Heart right ventricle (tissue), 16 donors: ENCODE measurements around the gene LAT. TPM values are rescaled to one million over a fixed set of nuclear protein-coding genes. Genes with fewer than 3 reads are reported as not detected.

ENCODE experiments used
- ATAC-seq, 8 donors: fragments of 200-7000 bp; cut with Tn5 transposase; one replicate each; pipeline ENCODE4 v1.9.1; 2020; ENCODE audit warnings: mild to moderate bottlenecking in 8 of 8, moderate library complexity in 8 of 8, moderate number of reproducible peaks in 1 of 8
- DNase-seq, 2 donors: peaks; one replicate each; pipeline ENCODE4 v3.0.0-alpha.2; 2020
- H3K27ac ChIP-seq, 10 donors: fragments of 200-600 bp; sonication (generic) in 2 of 10; one replicate each; pipeline versions ENCODE4 v1.5.0 to v1.8.0; 2020 to 2022; ENCODE audit warnings: mild to moderate bottlenecking in 3 of 10
- H3K27me3 ChIP-seq, 7 donors: fragments of 200-600 bp; one replicate each; pipeline ENCODE4 v1.8.0; 2021 to 2022; ENCODE audit warnings: mild to moderate bottlenecking in 2 of 7
- H3K36me3 ChIP-seq, 9 donors: fragments of 200-600 bp; sonication (generic) in 1 of 9; one replicate each; pipeline versions ENCODE4 v1.5.0 to v1.8.0; 2020 to 2022; ENCODE audit warnings: mild to moderate bottlenecking in 2 of 9
- H3K4me1 ChIP-seq, 9 donors: fragments of 200-600 bp; sonication (generic) in 1 of 9; one replicate each; pipeline versions ENCODE4 v1.5.0 to v1.8.0; 2020 to 2022; ENCODE audit warnings: mild to moderate bottlenecking in 4 of 9
- H3K4me3 ChIP-seq, 10 donors: fragments of 200-600 bp; sonication (generic) in 2 of 10; one replicate each; pipeline versions ENCODE4 v1.5.0 to v1.8.0; 2020 to 2022; ENCODE audit warnings: mild to moderate bottlenecking in 7 of 10, moderate library complexity in 2 of 10
- H3K9me3 ChIP-seq, 11 donors: fragments of 200-600 bp in 10 of 11; sonication (generic) in 2 of 11; one replicate each; pipeline versions ENCODE4 v1.5.0 to v1.8.0; 2013 to 2022; ENCODE audit warnings: mild to moderate bottlenecking in 2 of 11, control low read depth in 1 of 11, moderate library complexity in 1 of 11
- CTCF ChIP-seq, 9 donors: fragments of 200-600 bp; sonication (generic) in 2 of 9; IDR thresholded peaks; one replicate each; pipeline versions ENCODE4 v1.5.0 to v1.8.0; 2021 to 2022; ENCODE audit warnings: antibody characterized with exemption in 9 of 9, mild to moderate bottlenecking in 5 of 9, moderate library complexity in 1 of 9
- WGBS, 2 donors: extraction: QIAGEN DNeasy Blood & Tissue Kit; methylation state at CpG; one replicate each; pipeline ENCODE4 v1.1.7; 2013; ENCODE audit warnings: inconsistent platforms in 1 of 2; 5-methylcytosine and 5-hydroxymethylcytosine counted together
- intact Hi-C, 10 donors: fragments of 100-400 bp; cut with DNase I; formaldehyde crosslinking; loops; one replicate each; pipeline versions ENCODE4 v1.11.1 to v1.14.2; 2022
- polyA plus RNA-seq, 2 donors: library from polyadenylated mRNA; stranded (reverse); fragments of 200-250 nt; gene quantifications; one replicate each; pipeline ENCODE4 v1.2.3, GENCODE V29; 2013
- total RNA-seq, 10 donors: library from RNA; stranded (reverse); fragmentation: NEBNext Ultra II Directional in 3 of 10; extraction: Animal tissue kit (Norgen Biotek cat#: 25700) in 3 of 10; gene quantifications; one replicate each; pipeline versions ENCODE4 v1.2.1 to v1.2.4, GENCODE V29; 2021 to 2023
- donor health status: Arrhythmogenic right ventricular cardiomyopathy.
- donor health status: ischemic (EF 13 %, LVEDD 7.1; RV severe dilation, severe dysfunction).
- donor health status: healthy with polysubstance abuse.
- donor health status: DM: no; HTN: yes; CAD: no.
- donor health status: DM: no; HTN: no; CAD: no.
- donor health status: ischemic (EF 25% LVEDD 6.9; RV normal size, moderate dysfunction).
- donor health status: ischemic (EF 25% LVEDD 5.7; RV mildly dilated, moderate dysfunction).
- donor health status: healthy.
- donor health status: DM: yes; HTN: yes; CAD: no.
- donor health status: Ischemic cardiomyopathy.
- donor health status: ischemic (EF 35%, LVEDD 5.7; RV mildly dilated, moderate dysfunction).
- donor health status: nonischemic (EF 11% LVEDD 7.7; RV severe dilation, severe dysfunction).
- donor health status: DM: yes; HTN: yes; CAD: no.
- donor health status: PGD.
- donor health status: ischemic (EF 29% LVEDD 5.4; RV normal size, mild dysfunction).
- donor health status: nonischemic (EF 23%, LVEDD 6.1; RV moderate dilation, normal function).

LAT gene
- total and polyA plus RNA-seq, 12 donors, result 0.35 to 7.2 (median 1.9) TPM

- ATAC-seq (no peak), DNase-seq (no peak)
- peak overlapping the region in 1 of 10 donors; percentile 51 for H3K4me3 ChIP-seq
- peaks cover 0 to 13% (median 0%) of the 10 kb centered on the region in 9 donors for H3K4me1 ChIP-seq
- intact Hi-C loops, result no loop called here
- no peak overlapping the region for H3K27ac ChIP-seq
- peaks cover 0 to 75% (median 21%) of the 10 kb centered on the region in 9 donors for H3K36me3 ChIP-seq
- peaks cover 0 to 11% (median 8%) of the 10 kb centered on the region in 11 donors for H3K9me3 ChIP-seq
- TF ChIP-seq CTCF (IDR thresholded peaks at IDR 0.05), result no peak
- 98% methylated on average over 4 of the region's 4 CpGs for WGBS, 2 donors
- H3K27me3 ChIP-seq, result no peaks in the 10 kb centered on the region
Observed at GRCh38 chr16:28987170-28987853, 2.5 kb downstream of the LAT start.

- Histone ChIP-seq H3K4me3 (no peak overlapping the region), H3K27me3 (no peaks in the 10 kb centered on the region), H3K36me3 (peaks cover 0 to 54% (median 3%) of the 10 kb centered on the region in 9 donors), H3K4me1 (peaks cover 0 to 8% (median 0%) of the 10 kb centered on the region in 9 donors), H3K27ac (no peak overlapping the region), H3K9me3 (peaks cover 0 to 11% (median 8%) of the 10 kb centered on the region in 11 donors)
- intact Hi-C loops, result no loop called here
- 94 to 95% methylated on average over 12 to 14 of the region's 14 CpGs for WGBS, 2 donors
- ATAC-seq, result peak in 1 of 8 donors; percentile 17
- TF ChIP-seq CTCF (IDR thresholded peaks at IDR 0.05), result no peak
- no peak for DNase-seq
Observed at GRCh38 chr16:28989363-28989762, 4.5 kb downstream of the LAT start.

- WGBS, 2 donors, result 94% methylated on average over 11 of the region's 11 CpGs
- no peak overlapping the region for H3K27ac ChIP-seq
- intact Hi-C loops, result no loop called here
- no peaks in the 10 kb centered on the region for H3K4me1 ChIP-seq
- peaks cover 0 to 43% (median 0%) of the 10 kb centered on the region in 9 donors for H3K36me3 ChIP-seq
- H3K9me3 ChIP-seq, result peaks cover 0 to 11% (median 8%) of the 10 kb centered on the region in 11 donors
- ATAC-seq, result peak in 2 of 8 donors; percentile 10 to 26
- DNase-seq, result no peak
- H3K4me3 ChIP-seq, result no peak overlapping the region
- no peak for TF ChIP-seq CTCF (IDR thresholded peaks at IDR 0.05)
- no peaks in the 10 kb centered on the region for H3K27me3 ChIP-seq
Observed at GRCh38 chr16:28990375-28991040, 5.7 kb downstream of the LAT start.

GRCh38 chr16:28991687-28992086 lies 6.8 kb downstream of the LAT start:
- no peak for DNase-seq
- peak in 1 of 8 donors; percentile 55 for ATAC-seq
- H3K9me3 ChIP-seq, result peaks cover 0 to 9% (median 7%) of the 10 kb centered on the region in 11 donors
- H3K36me3 ChIP-seq, result peaks cover 0 to 32% (median 0%) of the 10 kb centered on the region in 9 donors
- 61 to 75% methylated on average over 8 of the region's 8 CpGs for WGBS, 2 donors
- H3K27ac ChIP-seq, result no peak overlapping the region
- H3K4me1 ChIP-seq, result no peaks in the 10 kb centered on the region
- no peaks in the 10 kb centered on the region for H3K27me3 ChIP-seq
- no peak overlapping the region for H3K4me3 ChIP-seq
- no peak for TF ChIP-seq CTCF (IDR thresholded peaks at IDR 0.05)
- intact Hi-C loops, result no loop called here
